ENCODE data around the gene KIF5B. TPM values are rescaled to one million over a fixed set of nuclear protein-coding genes. Genes with fewer than 3 reads are reported as not detected.

The KIF5B gene
- total RNA-seq, 1 experiment from 2014 or later, result 117 TPM

- Histone ChIP-seq H3K9ac (ENCODE audit: low read length) (no peak overlapping the region), H3K4me1 (ENCODE audit: control insufficient read depth in 1 of 2, insufficient read depth in 2 of 2, low read length in 2 of 2) (peaks cover 2 to 6% of the 10 kb centered on the region in 2 experiments; a peak in 3 of 4 replicates), H3K36me3 (ENCODE audit: control insufficient read depth in 1 of 2, insufficient read depth in 2 of 2, low read length in 2 of 2) (peaks cover 21 to 36% of the 10 kb centered on the region in 2 experiments), H4K20me1 (ENCODE audit: insufficient read depth) (peaks cover 62% of the 10 kb centered on the region; the same call in 1 of the 2 replicates), H3K4me2 (ENCODE audit: low read length) (no peak overlapping the region), H3K9me2 (ENCODE audit: insufficient read depth) (no peaks in the 10 kb centered on the region), H3K27me3 (ENCODE audit: insufficient read depth, low read length) (no peaks in the 10 kb centered on the region), H2AFZ (ENCODE audit: low read depth, low read length, poor library complexity, severe bottlenecking) (no peak overlapping the region), H3K79me2 (ENCODE audit: insufficient read depth, low read length) (peaks cover 100% of the 10 kb centered on the region), H3K4me3 (replicated peaks in 1 of 2; ENCODE audit: low read depth in 1 of 2, low read length in 2 of 2) (no peak overlapping the region), H3K9me3 (ENCODE audit: control insufficient read depth in 1 of 2, insufficient read depth in 1 of 2, low read depth in 1 of 2, low read length in 2 of 2) (no peaks in the 10 kb centered on the region), H3K27ac (ENCODE audit: low read depth, low read length) (no peak overlapping the region)
- POLR2A ChIA-PET, result interaction anchor here (0.6 kb wide), 1 partner anchor 310 kb away, joined by 4 read pairs; no protein-coding TSS in a partner anchor
- intact Hi-C loops (cut with micrococcal nuclease), result no loop called here
- RAD21 ChIA-PET (ENCODE audit: low non-redundant PET in 1 of 2, low total read pairs in 2 of 2, uncharacterized antibody in 2 of 2, unreplicated experiment in 2 of 2), result no interaction called here
- DNase-seq (ENCODE audit: low read depth, low spot score), result no peak
- no peak for ATAC-seq
- TF ChIP-seq ZNF274 (IDR thresholded peaks at IDR 0.05; ENCODE audit: low read depth, low read length) (no peak), SIN3A (IDR thresholded peaks at IDR 0.05; ENCODE audit: low read depth) (no peak), CEBPB (IDR thresholded peaks at IDR 0.05; ENCODE audit: low read depth) (no peak), EZH2phosphoT487 (IDR thresholded peaks at IDR 0.05; ENCODE audit: borderline replicate concordance) (no peak), RAD21 (IDR thresholded peaks at IDR 0.05; ENCODE audit: low read depth) (no peak)
- TF ChIP-seq, protein P1, sequence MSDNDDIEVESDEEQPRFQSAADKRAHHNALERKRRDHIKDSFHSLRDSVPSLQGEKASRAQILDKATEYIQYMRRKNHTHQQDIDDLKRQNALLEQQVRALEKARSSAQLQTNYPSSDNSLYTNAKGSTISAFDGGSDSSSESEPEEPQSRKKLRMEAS (IDR thresholded peaks at IDR 0.05), result no peak
- CTCF ChIA-PET, result no interaction called here
- no TSS peak for BruUV-seq (replicated peaks)
These were observed 7.1 kb downstream of the KIF5B start for GRCh38 chr10:32049113-32049512.

GRCh38 chr10:32048282-32048681 is 7.9 kb downstream of the KIF5B start:
- Histone ChIP-seq H3K36me3 (ENCODE audit: control insufficient read depth in 1 of 2, insufficient read depth in 2 of 2, low read length in 2 of 2) (peaks cover 21 to 40% of the 10 kb centered on the region in 2 experiments), H4K20me1 (ENCODE audit: insufficient read depth) (peaks cover 56% of the 10 kb centered on the region; the same call in 1 of the 2 replicates), H3K4me2 (ENCODE audit: low read length) (no peak overlapping the region), H3K27me3 (ENCODE audit: insufficient read depth, low read length) (no peaks in the 10 kb centered on the region), H3K4me1 (ENCODE audit: control insufficient read depth in 1 of 2, insufficient read depth in 2 of 2, low read length in 2 of 2) (no peaks in the 10 kb centered on the region), H3K4me3 (replicated peaks in 1 of 2; ENCODE audit: low read depth in 1 of 2, low read length in 2 of 2) (no peak overlapping the region), H3K9me2 (ENCODE audit: insufficient read depth) (no peaks in the 10 kb centered on the region), H3K9ac (ENCODE audit: low read length) (no peak overlapping the region), H3K79me2 (ENCODE audit: insufficient read depth, low read length) (peaks cover 100% of the 10 kb centered on the region), H3K9me3 (ENCODE audit: control insufficient read depth in 1 of 2, insufficient read depth in 1 of 2, low read depth in 1 of 2, low read length in 2 of 2) (no peaks in the 10 kb centered on the region), H2AFZ (ENCODE audit: low read depth, low read length, poor library complexity, severe bottlenecking) (no peak overlapping the region), H3K27ac (ENCODE audit: low read depth, low read length) (no peak overlapping the region)
- intact Hi-C loops (cut with micrococcal nuclease), result no loop called here
- CTCF ChIA-PET, result no interaction called here
- DNase-seq (ENCODE audit: low read depth, low spot score) (no peak), ATAC-seq (no peak)
- POLR2A ChIA-PET, result no interaction called here
- RAD21 ChIA-PET (ENCODE audit: low non-redundant PET in 1 of 2, low total read pairs in 2 of 2, uncharacterized antibody in 2 of 2, unreplicated experiment in 2 of 2), result no interaction called here
- BruUV-seq (replicated peaks), result no TSS peak
- no peak for TF ChIP-seq EZH2phosphoT487 (IDR thresholded peaks at IDR 0.05; ENCODE audit: borderline replicate concordance)

Data from HCT116 (cell line).